ENCODE data around the gene NF1. TPM values are rescaled to one million over a fixed set of nuclear protein-coding genes. Genes with fewer than 3 reads are reported as not detected.

The NF1 gene
- total RNA-seq, 1 experiment from 2014 or later = 35.4 TPM

- H3K4me1 Mint-ChIP-seq = peaks cover 10% of the 10 kb centered on the region; the same call in 1 of the 2 replicates
- CTCF ChIA-PET = interaction anchor here (0.6 to 1.7 kb wide), 13 partner anchors 10 to 455 kb away, joined by 3 to 13 read pairs (median 4); no protein-coding TSS in a partner anchor
These were observed 32.4 kb upstream of the NF1 start for GRCh38 chr17:31062346-31062745.

GRCh38 chr17:31064707-31065106 lies 30.1 kb upstream of the NF1 start:
- ATAC-seq = no peak
- Mint-ChIP-seq H3K4me1 (peaks cover 10% of the 10 kb centered on the region; the same call in 1 of the 2 replicates), H3K27ac (no peak overlapping the region), H3K4me3 (no peak overlapping the region), H3K9me3 (no peaks in the 10 kb centered on the region), H3K27me3 (ENCODE audit: low read depth) (no peaks in the 10 kb centered on the region), H3K36me3 (no peaks in the 10 kb centered on the region)
- no peak for DNase-seq (ENCODE audit: low spot score)
- POLR2A ChIA-PET = no interaction called here
- CTCF ChIA-PET = interaction anchor here (1.0 kb wide), 1 partner anchor 44 kb away, joined by 3 read pairs; no protein-coding TSS in a partner anchor
- TF ChIP-seq ZBTB43 (CRISPR knock-in tag; IDR thresholded peaks at IDR 0.05) (no peak), ATF2 (CRISPR knock-in tag; IDR thresholded peaks at IDR 0.05; ENCODE audit: borderline replicate concordance, low read depth) (no peak), RELA (CRISPR knock-in tag; IDR thresholded peaks at IDR 0.05; ENCODE audit: borderline replicate concordance) (no peak), STAT6 (CRISPR knock-in tag; conservative IDR thresholded peaks at IDR 0.05; ENCODE audit: low read depth) (no peak), FOXP1 (CRISPR knock-in tag; IDR thresholded peaks at IDR 0.05; ENCODE audit: borderline replicate concordance) (no peak), ATF1 (CRISPR knock-in tag; IDR thresholded peaks at IDR 0.05) (no peak), ZNF512 (CRISPR knock-in tag; IDR thresholded peaks at IDR 0.05; ENCODE audit: borderline replicate concordance) (no peak), NFE2L1 (CRISPR knock-in tag; IDR thresholded peaks at IDR 0.05) (no peak)

More at GRCh38 chr17:31062346-31062745, 32.4 kb upstream of the NF1 start:
- H3K4me3 Mint-ChIP-seq = no peak overlapping the region
- no peak for DNase-seq (ENCODE audit: low spot score)
- H3K9me3 Mint-ChIP-seq = no peaks in the 10 kb centered on the region
- H3K27ac Mint-ChIP-seq = no peak overlapping the region
- no peak for ATAC-seq
- no peak for TF ChIP-seq E2F1 (CRISPR knock-in tag; IDR thresholded peaks at IDR 0.05)
- no peak for TF ChIP-seq MYBL2 (CRISPR knock-in tag; IDR thresholded peaks at IDR 0.05)
- TF ChIP-seq USF1 (CRISPR knock-in tag; IDR thresholded peaks at IDR 0.05) = no peak
- no peak for TF ChIP-seq ZNF532 (CRISPR knock-in tag; IDR thresholded peaks at IDR 0.05; ENCODE audit: borderline replicate concordance)
- H3K27me3 Mint-ChIP-seq (ENCODE audit: low read depth) = no peaks in the 10 kb centered on the region
- H3K36me3 Mint-ChIP-seq = no peaks in the 10 kb centered on the region
- POLR2A ChIA-PET = interaction anchor here (1.3 kb wide), 1 partner anchor 33 kb away, joined by 4 read pairs; no protein-coding TSS in a partner anchor
